ENCODE results near the gene PRORP.
"Not testable (repeated sequence)": the region's sequence is repeated elsewhere in the genome, so short reads cannot be mapped to it uniquely, and the experiment has no call there.

The PRORP gene

DNA sequence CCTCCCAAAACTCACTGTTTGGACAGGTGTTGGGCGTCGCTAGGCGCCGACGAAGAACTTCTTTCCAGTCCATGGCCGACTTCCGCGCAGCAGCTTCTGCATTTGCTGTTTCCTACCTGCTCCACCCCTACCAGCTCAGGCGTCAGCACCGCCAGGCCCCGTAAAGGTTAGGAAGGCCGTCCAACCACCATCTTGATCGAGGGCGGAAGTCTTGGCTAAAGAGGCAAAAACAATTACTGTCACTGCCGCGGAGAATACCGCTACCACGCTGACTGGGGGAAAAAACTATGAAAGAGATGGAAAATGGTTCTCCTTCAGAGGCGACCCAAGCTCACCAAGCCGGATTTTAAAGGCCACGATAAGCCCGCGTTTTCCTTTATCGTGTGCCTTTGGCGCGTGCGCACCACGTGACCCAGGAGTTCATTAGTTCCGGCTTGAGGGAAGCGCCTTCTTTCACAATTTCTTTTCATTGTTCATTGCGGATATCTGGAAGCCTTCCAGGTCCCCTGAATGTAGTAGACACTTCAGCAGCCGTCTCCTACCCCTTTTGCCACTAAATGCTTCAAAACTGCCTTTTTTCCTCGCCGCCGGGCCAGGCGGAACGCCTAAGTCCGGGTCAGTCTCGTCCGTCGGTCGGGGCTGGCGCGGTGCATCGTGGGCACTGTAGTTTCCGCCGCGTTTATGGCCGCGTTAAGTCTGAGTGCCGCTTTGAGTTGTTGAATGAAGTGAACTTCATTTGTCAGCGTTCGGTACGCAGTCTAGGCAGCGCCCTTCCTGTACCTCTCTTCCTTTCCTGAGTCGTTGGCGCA is at the start of gene PRORP, which contains the start of gene PPP2R3C:
Gene PRORP, plus strand, starts transcription at position 666 of the 809 bp plus-strand sequence. CDS start 694 bp downstream, outside the sequence.
Gene PPP2R3C, minus strand, starts transcription at position 104 of the 809 bp plus-strand sequence. Its CDS starts 31 bp downstream, at position 73.
- Histone ChIP-seq H3K9me3 (ENCODE audit: control insufficient read depth, insufficient read depth, low read length) (no peaks in the 10 kb centered on the region), H3K27me3 (ENCODE audit: control insufficient read depth, insufficient read depth, low read length) (no peaks in the 10 kb centered on the region), H3K9ac (ENCODE audit: low read depth, low read length) (peak within 1 kb of the TSS; percentile 92), H3K4me1 (ENCODE audit: control insufficient read depth, insufficient read depth, low read length) (peaks cover 4% of the 10 kb centered on the region), H3K36me3 (ENCODE audit: control insufficient read depth, insufficient read depth, low read length) (no peaks in the 10 kb centered on the region), H3K4me3 (ENCODE audit: low read depth, low read length) (peak within 1 kb of the TSS; percentile 91)

DNA sequence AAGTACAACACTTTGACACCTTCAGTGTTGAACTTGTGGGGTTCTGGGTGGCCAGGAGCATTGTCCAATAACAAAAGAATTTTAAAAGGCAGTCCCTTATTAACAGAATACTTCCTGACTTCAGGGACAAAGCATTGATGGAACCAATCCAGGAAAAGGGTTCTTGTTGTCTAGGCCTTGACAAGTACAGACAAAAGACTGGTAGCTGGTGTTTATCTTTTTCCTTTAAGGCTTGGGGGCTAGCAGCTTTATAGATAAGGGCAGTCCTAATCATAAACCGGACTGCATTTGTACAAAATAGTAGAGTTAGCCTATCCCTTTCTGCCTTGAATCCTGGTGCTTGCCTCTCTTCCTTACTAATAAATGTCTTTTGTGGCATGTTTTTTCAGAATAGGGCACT is 48.9 kb upstream of the PRORP start:
- no peaks in the 10 kb centered on the region for H3K27me3 ChIP-seq (ENCODE audit: control insufficient read depth, insufficient read depth, low read length)
- H3K9me3 ChIP-seq (ENCODE audit: control insufficient read depth, insufficient read depth, low read length), result no peaks in the 10 kb centered on the region
- no peak overlapping the region for H3K9ac ChIP-seq (ENCODE audit: low read depth, low read length)
- no peaks in the 10 kb centered on the region for H3K4me1 ChIP-seq (ENCODE audit: control insufficient read depth, insufficient read depth, low read length)
- no peaks in the 10 kb centered on the region for H3K36me3 ChIP-seq (ENCODE audit: control insufficient read depth, insufficient read depth, low read length)
- no peak overlapping the region for H3K4me3 ChIP-seq (ENCODE audit: low read depth, low read length)

DNA sequence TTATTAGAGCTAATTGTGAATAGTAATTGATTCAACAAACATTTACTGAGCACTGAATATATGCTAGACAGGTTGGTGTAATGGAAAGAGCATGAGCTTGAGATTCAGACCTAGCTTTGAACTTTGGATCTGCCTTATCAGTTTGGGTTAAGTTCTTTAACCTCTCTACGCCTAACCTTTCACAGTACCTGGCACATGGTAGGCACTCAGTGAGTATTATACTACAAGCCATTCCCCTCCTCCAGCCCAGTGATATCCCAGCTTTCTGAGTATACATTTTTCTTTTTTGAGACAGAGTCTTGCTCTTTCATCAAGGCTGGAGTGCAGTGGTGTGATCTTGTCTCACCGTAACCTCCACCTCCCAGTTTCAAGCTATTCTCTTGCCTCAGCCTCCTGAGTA is 44.3 kb upstream of the PRORP start:
- Histone ChIP-seq H3K9ac (ENCODE audit: low read depth, low read length) (no peak overlapping the region), H3K27me3 (ENCODE audit: control insufficient read depth, insufficient read depth, low read length) (no peaks in the 10 kb centered on the region), H3K4me1 (ENCODE audit: control insufficient read depth, insufficient read depth, low read length) (no peaks in the 10 kb centered on the region), H3K4me3 (ENCODE audit: low read depth, low read length) (no peak overlapping the region), H3K36me3 (ENCODE audit: control insufficient read depth, insufficient read depth, low read length) (no peaks in the 10 kb centered on the region), H3K9me3 (ENCODE audit: control insufficient read depth, insufficient read depth, low read length) (no peaks in the 10 kb centered on the region)

DNA sequence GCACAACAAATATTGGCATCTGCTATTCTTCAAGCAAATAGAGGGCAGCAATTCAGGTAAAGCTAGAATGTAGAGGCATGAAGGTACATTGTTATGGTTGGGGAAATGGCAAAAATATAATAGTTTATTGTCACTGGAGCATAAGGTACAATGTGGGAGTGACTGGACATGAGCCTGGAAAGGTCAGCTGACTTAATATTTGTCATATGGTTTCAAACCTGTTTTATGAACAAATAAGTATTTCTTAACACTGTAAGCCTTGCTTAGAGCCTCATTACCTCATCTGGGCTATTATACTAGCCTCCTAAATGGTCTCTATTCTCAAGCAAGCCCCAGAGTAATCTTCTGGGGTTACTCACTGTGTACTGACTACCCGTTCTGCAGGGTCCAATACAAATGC is 42.6 kb upstream of the PRORP start:
- no peak overlapping the region for H3K9ac ChIP-seq (ENCODE audit: low read depth, low read length)
- H3K36me3 ChIP-seq (ENCODE audit: control insufficient read depth, insufficient read depth, low read length), result no peaks in the 10 kb centered on the region
- H3K9me3 ChIP-seq (ENCODE audit: control insufficient read depth, insufficient read depth, low read length), result no peaks in the 10 kb centered on the region

DNA sequence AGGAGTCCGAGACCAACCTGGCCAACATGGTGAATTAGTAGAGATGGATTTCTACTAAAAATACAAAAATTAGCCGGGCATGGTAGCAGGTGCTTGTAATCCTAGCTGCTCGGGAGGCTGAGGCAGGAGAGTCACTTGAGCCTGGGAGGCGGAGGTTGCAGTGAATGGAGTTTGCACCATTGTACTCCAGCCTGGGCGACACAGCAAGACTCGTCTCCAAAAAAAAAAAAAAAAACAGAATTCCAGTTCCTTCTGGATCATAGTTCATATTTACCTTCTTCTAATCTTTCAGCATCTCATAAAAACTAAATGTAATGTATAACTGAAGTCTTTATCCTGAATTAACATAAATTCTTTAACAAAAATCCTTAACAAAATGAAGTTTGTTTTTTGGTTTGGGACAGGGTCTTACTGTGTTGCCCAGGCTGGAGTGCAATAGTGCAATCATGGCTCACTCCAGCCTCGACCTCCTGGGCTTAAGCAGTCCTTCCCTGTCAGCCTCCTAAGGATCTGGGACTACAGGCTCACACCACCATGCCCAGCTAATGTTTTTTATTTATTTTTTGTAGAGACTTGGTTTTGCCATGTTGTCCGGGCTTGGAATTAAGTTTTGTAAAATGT is 38.7 kb upstream of the PRORP start:
- Histone ChIP-seq H3K4me1 (ENCODE audit: control insufficient read depth, insufficient read depth, low read length) (no peaks in the 10 kb centered on the region), H3K27me3 (ENCODE audit: control insufficient read depth, insufficient read depth, low read length) (no peaks in the 10 kb centered on the region), H3K4me3 (ENCODE audit: low read depth, low read length) (no peak overlapping the region), H3K36me3 (ENCODE audit: control insufficient read depth, insufficient read depth, low read length) (no peaks in the 10 kb centered on the region), H3K9me3 (ENCODE audit: control insufficient read depth, insufficient read depth, low read length) (no peaks in the 10 kb centered on the region), H3K9ac (ENCODE audit: low read depth, low read length) (no peak overlapping the region)

More for the DNA sequence above, 42.6 kb upstream of the PRORP start:
- H3K27me3 ChIP-seq (ENCODE audit: control insufficient read depth, insufficient read depth, low read length), result no peaks in the 10 kb centered on the region
- H3K4me1 ChIP-seq (ENCODE audit: control insufficient read depth, insufficient read depth, low read length), result no peaks in the 10 kb centered on the region
- no peak overlapping the region for H3K4me3 ChIP-seq (ENCODE audit: low read depth, low read length)

DNA sequence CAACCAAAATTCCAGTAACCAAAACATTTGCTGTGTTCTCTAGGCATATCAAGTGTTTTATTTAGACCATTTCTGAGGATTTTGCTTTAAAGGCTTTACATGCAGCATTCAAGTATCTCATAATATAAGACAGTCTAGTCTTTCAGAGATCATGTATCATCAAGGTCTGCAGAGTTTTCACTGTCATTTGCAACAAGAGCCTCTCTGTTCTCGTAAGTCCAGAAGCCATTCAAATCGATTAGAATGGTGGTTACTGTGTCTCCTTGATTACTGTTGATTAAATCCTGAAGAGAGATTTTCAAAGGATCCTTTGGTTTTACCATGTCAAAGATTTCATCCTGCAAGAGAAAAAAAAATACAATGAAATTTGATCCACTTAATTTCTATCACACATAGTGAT is 36.9 kb upstream of the PRORP start:
- H3K9me3 ChIP-seq (ENCODE audit: control insufficient read depth, insufficient read depth, low read length), result no peaks in the 10 kb centered on the region
- H3K9ac ChIP-seq (ENCODE audit: low read depth, low read length), result no peak overlapping the region
- no peaks in the 10 kb centered on the region for H3K27me3 ChIP-seq (ENCODE audit: control insufficient read depth, insufficient read depth, low read length)
- H3K4me3 ChIP-seq (ENCODE audit: low read depth, low read length), result no peak overlapping the region
- H3K36me3 ChIP-seq (ENCODE audit: control insufficient read depth, insufficient read depth, low read length), result no peaks in the 10 kb centered on the region
- no peaks in the 10 kb centered on the region for H3K4me1 ChIP-seq (ENCODE audit: control insufficient read depth, insufficient read depth, low read length)

DNA sequence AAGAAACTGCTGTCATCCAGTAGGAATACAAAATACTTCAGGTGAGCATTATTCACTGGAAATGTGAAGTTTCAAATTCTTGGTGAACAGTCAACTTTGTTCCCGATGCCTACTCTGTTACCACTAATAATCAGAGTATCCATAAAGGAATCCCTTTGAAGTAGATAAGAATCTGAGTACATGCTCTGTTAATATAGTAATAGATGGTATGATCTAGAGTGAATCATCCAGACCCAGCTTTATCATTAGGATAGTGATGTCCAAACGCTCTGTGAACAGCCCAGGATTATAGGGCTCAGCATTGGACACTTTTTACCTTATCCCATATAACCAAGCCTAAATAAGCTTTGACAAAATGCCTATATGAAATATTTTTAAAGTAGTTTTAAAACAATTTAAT is 33.8 kb upstream of the PRORP start:
- no peak overlapping the region for H3K4me3 ChIP-seq (ENCODE audit: low read depth, low read length)
- no peak overlapping the region for H3K9ac ChIP-seq (ENCODE audit: low read depth, low read length)
- no peaks in the 10 kb centered on the region for H3K9me3 ChIP-seq (ENCODE audit: control insufficient read depth, insufficient read depth, low read length)
- no peaks in the 10 kb centered on the region for H3K36me3 ChIP-seq (ENCODE audit: control insufficient read depth, insufficient read depth, low read length)
- no peaks in the 10 kb centered on the region for H3K27me3 ChIP-seq (ENCODE audit: control insufficient read depth, insufficient read depth, low read length)
- no peaks in the 10 kb centered on the region for H3K4me1 ChIP-seq (ENCODE audit: control insufficient read depth, insufficient read depth, low read length)

DNA sequence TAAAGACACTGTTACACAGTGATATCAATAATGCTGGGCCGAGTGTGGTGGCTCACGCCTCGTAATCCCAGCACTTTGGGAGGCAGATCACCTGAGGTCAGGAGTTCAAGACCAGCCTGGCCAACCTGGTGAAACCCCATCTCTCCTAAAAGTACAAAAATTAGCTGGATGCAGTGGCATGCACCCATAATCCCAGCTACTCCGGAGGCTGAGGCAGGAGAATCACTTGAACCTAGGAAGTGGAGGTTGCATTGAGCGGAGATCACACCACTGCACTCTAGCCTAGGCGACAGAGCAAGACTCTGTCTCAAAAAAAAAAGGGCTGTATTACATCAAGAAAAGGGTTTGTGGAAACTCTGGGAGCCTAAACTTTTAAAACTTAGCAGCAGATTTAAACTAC is 27.7 kb upstream of the PRORP start:
- not testable (repeated sequence) for H3K9ac ChIP-seq (ENCODE audit: low read depth, low read length); H3K27me3 ChIP-seq (ENCODE audit: control insufficient read depth, insufficient read depth, low read length); H3K36me3 ChIP-seq (ENCODE audit: control insufficient read depth, insufficient read depth, low read length); H3K4me1 ChIP-seq (ENCODE audit: control insufficient read depth, insufficient read depth, low read length); H3K9me3 ChIP-seq (ENCODE audit: control insufficient read depth, insufficient read depth, low read length); H3K4me3 ChIP-seq (ENCODE audit: low read depth, low read length)

DNA sequence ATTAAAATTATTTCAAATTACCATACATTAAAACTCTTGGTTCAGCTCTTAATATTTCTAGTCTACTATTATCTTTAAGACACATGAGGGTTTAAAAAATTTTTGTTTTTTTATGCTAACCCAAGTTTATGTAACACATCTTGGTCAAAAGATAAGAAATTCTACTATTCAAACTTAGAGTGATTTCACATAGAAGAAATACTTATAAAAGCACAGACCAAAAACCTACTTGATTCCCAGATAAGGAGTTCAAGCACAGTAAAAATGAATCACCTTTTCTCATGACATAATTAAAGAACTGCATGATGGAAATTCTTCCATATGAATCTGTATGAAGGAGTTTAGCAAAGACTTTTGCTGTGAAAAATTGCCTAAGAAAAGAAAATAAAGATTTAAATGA is 14.5 kb upstream of the PRORP start:
- H3K36me3 ChIP-seq (ENCODE audit: control insufficient read depth, insufficient read depth, low read length), result peaks cover 7% of the 10 kb centered on the region
- peaks cover 3% of the 10 kb centered on the region for H3K4me1 ChIP-seq (ENCODE audit: control insufficient read depth, insufficient read depth, low read length)
- no peaks in the 10 kb centered on the region for H3K27me3 ChIP-seq (ENCODE audit: control insufficient read depth, insufficient read depth, low read length)
- H3K9ac ChIP-seq (ENCODE audit: low read depth, low read length), result no peak overlapping the region
- no peaks in the 10 kb centered on the region for H3K9me3 ChIP-seq (ENCODE audit: control insufficient read depth, insufficient read depth, low read length)
- H3K4me3 ChIP-seq (ENCODE audit: low read depth, low read length), result no peak overlapping the region

DNA sequence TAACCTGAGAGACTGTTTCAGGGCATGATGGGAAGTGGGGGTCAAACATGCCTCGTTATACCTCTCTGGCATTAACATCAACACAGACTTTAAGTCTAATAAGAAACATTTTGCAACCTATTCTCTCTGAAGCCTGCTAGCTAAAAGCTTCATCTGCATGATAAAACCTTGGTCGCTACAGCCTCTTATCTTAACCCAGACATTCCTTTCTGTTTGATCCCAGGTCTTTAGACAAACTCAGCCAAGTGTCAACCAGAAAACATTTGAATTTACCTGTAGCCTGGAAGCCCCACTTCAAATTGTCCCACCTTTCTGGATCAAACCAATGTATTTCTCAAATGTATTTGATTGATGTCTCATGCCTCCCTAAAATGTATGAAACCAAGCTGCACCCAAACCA is 9.7 kb upstream of the PRORP start:
- Histone ChIP-seq H3K9ac (ENCODE audit: low read depth, low read length) (no peak overlapping the region), H3K36me3 (ENCODE audit: control insufficient read depth, insufficient read depth, low read length) (peaks cover 7% of the 10 kb centered on the region), H3K9me3 (ENCODE audit: control insufficient read depth, insufficient read depth, low read length) (no peaks in the 10 kb centered on the region), H3K27me3 (ENCODE audit: control insufficient read depth, insufficient read depth, low read length) (no peaks in the 10 kb centered on the region), H3K4me1 (ENCODE audit: control insufficient read depth, insufficient read depth, low read length) (peaks cover 11% of the 10 kb centered on the region), H3K4me3 (ENCODE audit: low read depth, low read length) (no peak overlapping the region)

DNA sequence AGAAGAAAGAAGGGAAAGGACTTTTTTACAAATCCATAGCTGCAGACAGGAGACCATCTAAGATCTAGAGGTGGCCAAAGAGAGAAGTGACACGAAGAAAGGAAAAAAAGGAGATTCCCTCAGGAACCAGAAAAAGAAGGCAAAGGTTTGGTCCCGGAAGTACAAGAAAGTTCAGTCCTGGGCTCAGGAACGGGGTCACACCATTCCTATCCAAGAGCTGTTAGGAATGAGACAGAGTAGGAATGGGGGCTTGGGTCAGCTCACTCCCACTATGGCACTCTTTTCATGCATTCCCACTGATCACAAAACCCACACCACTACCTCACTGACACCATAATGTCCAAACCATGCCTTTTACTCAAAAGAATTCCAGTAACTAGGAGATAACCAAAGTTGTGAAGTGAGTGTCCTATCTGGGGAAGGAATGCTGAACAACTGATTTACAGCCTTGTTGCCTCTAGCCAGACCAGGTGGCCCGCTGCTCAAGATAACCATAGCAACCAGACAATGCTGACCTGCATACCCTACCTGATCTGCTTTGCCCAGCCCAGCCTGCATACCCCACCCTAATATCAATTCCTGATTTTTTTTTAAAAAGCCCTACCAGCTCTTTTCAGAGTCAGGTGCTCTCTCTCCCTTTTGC is 8.9 kb upstream of the PRORP start:
- H3K9me3 ChIP-seq (ENCODE audit: control insufficient read depth, insufficient read depth, low read length), result no peaks in the 10 kb centered on the region
- peaks cover 11% of the 10 kb centered on the region for H3K4me1 ChIP-seq (ENCODE audit: control insufficient read depth, insufficient read depth, low read length)
- no peaks in the 10 kb centered on the region for H3K27me3 ChIP-seq (ENCODE audit: control insufficient read depth, insufficient read depth, low read length)
- H3K36me3 ChIP-seq (ENCODE audit: control insufficient read depth, insufficient read depth, low read length), result peaks cover 7% of the 10 kb centered on the region
- no peak overlapping the region for H3K4me3 ChIP-seq (ENCODE audit: low read depth, low read length)
- no peak overlapping the region for H3K9ac ChIP-seq (ENCODE audit: low read depth, low read length)

DNA sequence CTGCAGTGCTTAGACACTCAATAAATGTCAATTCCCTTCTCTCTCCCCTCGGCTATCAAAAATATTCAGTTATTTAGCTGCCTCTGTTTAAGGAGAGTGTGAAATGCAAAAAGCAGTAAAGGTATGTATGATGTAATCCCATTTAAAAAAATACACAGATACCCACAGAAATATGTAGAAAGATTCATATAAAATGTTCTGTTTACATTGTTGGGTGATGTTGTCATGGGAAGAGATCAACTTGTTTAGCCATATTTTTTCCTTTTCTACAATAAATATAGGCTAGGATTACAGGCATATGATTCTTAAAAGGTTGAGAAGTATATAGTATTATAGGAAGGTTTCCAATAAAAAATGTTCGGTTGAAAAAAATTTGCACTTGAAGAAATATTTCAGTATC is 8.3 kb upstream of the PRORP start:
- H3K9me3 ChIP-seq (ENCODE audit: control insufficient read depth, insufficient read depth, low read length), result no peaks in the 10 kb centered on the region
- H3K27me3 ChIP-seq (ENCODE audit: control insufficient read depth, insufficient read depth, low read length), result no peaks in the 10 kb centered on the region
- peaks cover 11% of the 10 kb centered on the region for H3K4me1 ChIP-seq (ENCODE audit: control insufficient read depth, insufficient read depth, low read length)
- H3K4me3 ChIP-seq (ENCODE audit: low read depth, low read length), result no peak overlapping the region
- H3K36me3 ChIP-seq (ENCODE audit: control insufficient read depth, insufficient read depth, low read length), result peaks cover 7% of the 10 kb centered on the region
- no peak overlapping the region for H3K9ac ChIP-seq (ENCODE audit: low read depth, low read length)

Data from iPS-15b (cell line).